Kidney (tissue), 14 donors: Measurements from ENCODE around the gene DAB1. TPM values are rescaled to one million over a fixed set of nuclear protein-coding genes. Genes with fewer than 3 reads are reported as not detected.

Experiments
- DNase-seq, 5 donors: peaks; one replicate each; pipeline ENCODE4 v3.0.0-alpha.2; 2013 to 2020
- FAIRE-seq: peaks from 2 replicates; lab custom pipeline; 2012; peaks lifted over from hg19 to GRCh38; lab: Jason Lieb, UNC
- H3K27ac ChIP-seq, 2 donors: one replicate each; pipeline ENCODE4 v1.7.0; 2013; ENCODE audit warnings: low read depth in 2 of 2, low read length in 2 of 2, inconsistent platforms in 1 of 2
- H3K27me3 ChIP-seq: one replicate; pipeline ENCODE4 v1.7.1; 2013; ENCODE audit warnings: low read length, inconsistent platforms; ENCODE audit not compliant: control insufficient read depth, insufficient read depth
- H3K36me3 ChIP-seq, 3 donors: one replicate each; pipeline versions ENCODE4 v1.7.0 to v1.7.1; 2013; ENCODE audit warnings: low read length in 3 of 3, control low read depth in 1 of 3, inconsistent platforms in 1 of 3; ENCODE audit not compliant: insufficient read depth in 3 of 3, control insufficient read depth in 2 of 3
- H3K4me1 ChIP-seq, 3 donors: one replicate each; pipeline versions ENCODE4 v1.7.0 to v1.7.1; 2013; ENCODE audit warnings: low read length in 3 of 3, inconsistent platforms in 1 of 3, low read depth in 1 of 3; ENCODE audit not compliant: control insufficient read depth in 2 of 3, insufficient read depth in 2 of 3
- H3K4me3 ChIP-seq, 3 donors: one replicate each; pipeline versions ENCODE4 v1.7.0 to v1.8.1; 2013; ENCODE audit warnings: low read length in 3 of 3, control low read depth in 1 of 3, inconsistent platforms in 1 of 3
- H3K9ac ChIP-seq, 3 donors: one replicate each; pipeline versions ENCODE4 v1.7.0 to v1.7.1; 2013; ENCODE audit warnings: low read length in 3 of 3, control low read depth in 1 of 3, inconsistent platforms in 1 of 3
- H3K9me3 ChIP-seq, 3 donors: one replicate each; pipeline versions ENCODE4 v1.7.0 to v1.7.1; 2013; ENCODE audit warnings: low read length in 3 of 3, control low read depth in 1 of 3, inconsistent platforms in 1 of 3; ENCODE audit not compliant: control insufficient read depth in 2 of 3, insufficient read depth in 1 of 3
- intact Hi-C: fragments of 100-400 bp; cut with DNase I; formaldehyde crosslinking; loops from one replicate; pipeline ENCODE4 v1.11.1; 2022
- polyA plus RNA-seq: library from polyadenylated mRNA; stranded (reverse); fragments of 350-450 nt; fragmentation: Illumina TruSeq; extraction: RNeasy Lipid Tissue Mini Kit (QIAGEN cat#74804); gene quantifications from one replicate; pipeline ENCODE4 v1.2.3, GENCODE V29; 2014; ENCODE audit warnings: low read depth, low replicate concordance; ENCODE audit not compliant: insufficient read depth
- total RNA-seq: library from RNA; stranded (reverse); fragmentation: NEBNext Ultra II Directional; extraction: Animal tissue kit (Norgen Biotek cat#: 25700); gene quantifications from one replicate; pipeline ENCODE4 v1.2.1, GENCODE V29; 2021
- TF ChIP-seq, protein P1 (sequence below): IDR thresholded peaks from 3 replicates; pipeline ENCODE4 v1.5.1; 2012; ENCODE audit warnings: mild to moderate bottlenecking, moderate library complexity, borderline replicate concordance; ENCODE audit not compliant: insufficient read depth; ENCODE audit errors: extremely low read depth
- donor health status: control.
- donor health status: control.
- donor health status: control.
- donor health status: control.
- donor health status: control.
- donor health status: DM: yes; HTN: yes; CAD: no.
- donor health status: Normal renal cell carcinoma (clear cell type).

The DAB1 gene
- total and polyA plus RNA-seq, 2 donors from 2014 or later, result 2.3 TPM; not detected in 1

DNA sequence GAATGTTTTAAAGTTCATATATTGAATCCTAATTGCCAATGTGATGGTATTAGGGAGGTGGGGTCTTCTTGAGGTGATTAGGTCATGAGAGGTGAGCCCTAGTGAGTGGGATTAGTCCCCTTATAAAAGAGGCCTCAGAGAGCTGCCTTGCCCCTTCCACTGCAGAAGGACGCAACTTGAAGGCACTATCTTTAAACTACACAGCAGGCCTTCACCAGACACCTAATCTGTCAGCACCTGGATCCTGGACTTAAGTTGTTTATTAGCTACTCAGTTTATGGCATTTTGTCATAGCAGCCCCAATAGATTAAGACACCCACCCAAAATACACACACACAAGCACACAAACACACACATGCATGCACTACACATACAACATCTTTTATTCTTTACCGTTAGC lies 61.4 kb downstream of the DAB1 start:
- DNase-seq (no peak), FAIRE-seq (no peak)
- no peak overlapping the region for H3K9ac ChIP-seq
- peaks cover 0 to 3% (median 0%) of the 10 kb centered on the region in 3 donors for H3K9me3 ChIP-seq
- H3K36me3 ChIP-seq, result no peaks in the 10 kb centered on the region
- H3K27me3 ChIP-seq, result no peaks in the 10 kb centered on the region
- intact Hi-C loops, result no loop called here
- H3K27ac ChIP-seq, result no peak overlapping the region
- no peak overlapping the region for H3K4me3 ChIP-seq
- TF ChIP-seq, protein P1, sequence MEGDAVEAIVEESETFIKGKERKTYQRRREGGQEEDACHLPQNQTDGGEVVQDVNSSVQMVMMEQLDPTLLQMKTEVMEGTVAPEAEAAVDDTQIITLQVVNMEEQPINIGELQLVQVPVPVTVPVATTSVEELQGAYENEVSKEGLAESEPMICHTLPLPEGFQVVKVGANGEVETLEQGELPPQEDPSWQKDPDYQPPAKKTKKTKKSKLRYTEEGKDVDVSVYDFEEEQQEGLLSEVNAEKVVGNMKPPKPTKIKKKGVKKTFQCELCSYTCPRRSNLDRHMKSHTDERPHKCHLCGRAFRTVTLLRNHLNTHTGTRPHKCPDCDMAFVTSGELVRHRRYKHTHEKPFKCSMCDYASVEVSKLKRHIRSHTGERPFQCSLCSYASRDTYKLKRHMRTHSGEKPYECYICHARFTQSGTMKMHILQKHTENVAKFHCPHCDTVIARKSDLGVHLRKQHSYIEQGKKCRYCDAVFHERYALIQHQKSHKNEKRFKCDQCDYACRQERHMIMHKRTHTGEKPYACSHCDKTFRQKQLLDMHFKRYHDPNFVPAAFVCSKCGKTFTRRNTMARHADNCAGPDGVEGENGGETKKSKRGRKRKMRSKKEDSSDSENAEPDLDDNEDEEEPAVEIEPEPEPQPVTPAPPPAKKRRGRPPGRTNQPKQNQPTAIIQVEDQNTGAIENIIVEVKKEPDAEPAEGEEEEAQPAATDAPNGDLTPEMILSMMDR, result no peak
- H3K4me1 ChIP-seq, result no peaks in the 10 kb centered on the region

DNA sequence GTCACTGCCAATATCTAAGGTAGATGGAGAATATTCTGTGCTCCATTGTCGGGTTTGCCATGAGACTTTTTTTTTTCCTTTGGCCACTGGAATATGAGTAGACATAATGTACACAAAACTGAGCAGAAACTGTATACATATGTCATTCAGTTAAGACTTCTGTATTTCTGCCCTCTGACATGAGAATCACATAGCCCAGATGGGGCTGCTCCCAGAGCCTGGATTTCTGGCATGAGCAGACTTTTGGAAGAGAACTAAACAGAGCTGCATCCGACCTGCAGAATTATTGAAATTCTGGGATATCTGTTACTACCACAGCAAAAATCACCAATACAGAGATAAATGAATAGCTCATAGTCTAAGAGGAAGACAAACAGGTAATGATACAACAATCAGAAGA lies 62.3 kb downstream of the DAB1 start:
- H3K9ac ChIP-seq, result no peak overlapping the region
- no peak overlapping the region for H3K4me3 ChIP-seq
- TF ChIP-seq, protein P1, result no peak
- FAIRE-seq (no peak), DNase-seq (no peak)
- intact Hi-C loops, result no loop called here
- no peaks in the 10 kb centered on the region for H3K4me1 ChIP-seq
- H3K9me3 ChIP-seq, result peaks cover 0 to 3% (median 0%) of the 10 kb centered on the region in 3 donors
- H3K36me3 ChIP-seq, result no peaks in the 10 kb centered on the region
- H3K27ac ChIP-seq, result no peak overlapping the region
- no peaks in the 10 kb centered on the region for H3K27me3 ChIP-seq

DNA sequence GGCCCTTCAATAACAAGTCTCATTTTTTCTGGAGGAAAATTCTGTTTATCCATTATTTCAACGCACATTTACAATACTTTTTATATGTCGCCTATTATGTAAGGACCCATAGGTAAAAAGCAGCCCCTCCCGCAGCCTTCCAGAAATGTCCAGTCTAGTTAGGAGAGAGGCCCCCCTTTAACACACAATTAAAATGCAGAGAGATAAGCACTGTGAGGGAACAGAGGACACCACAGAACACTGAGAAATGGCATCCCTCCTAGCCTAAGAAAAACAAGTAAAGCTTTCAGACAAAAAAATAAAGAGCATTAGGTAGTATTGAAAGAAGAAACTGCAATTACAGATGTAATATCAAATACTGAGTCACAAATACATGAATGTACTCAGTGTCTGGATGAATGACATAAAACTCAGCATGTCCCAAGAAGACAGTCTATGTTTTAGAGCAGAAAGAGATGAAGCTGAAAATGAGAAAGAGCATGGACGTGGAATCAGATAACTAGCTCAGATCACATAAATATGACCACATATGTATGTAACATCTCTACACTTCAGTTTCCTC lies 62.9 kb downstream of the DAB1 start:
- Histone ChIP-seq H3K9ac (no peak overlapping the region), H3K27me3 (no peaks in the 10 kb centered on the region), H3K4me1 (no peaks in the 10 kb centered on the region), H3K27ac (no peak overlapping the region), H3K9me3 (peaks cover 0 to 3% (median 0%) of the 10 kb centered on the region in 3 donors), H3K4me3 (no peak overlapping the region), H3K36me3 (no peaks in the 10 kb centered on the region)
- intact Hi-C loops, result no loop called here
- FAIRE-seq (no peak), DNase-seq (no peak)
- TF ChIP-seq, protein P1, result no peak

DNA sequence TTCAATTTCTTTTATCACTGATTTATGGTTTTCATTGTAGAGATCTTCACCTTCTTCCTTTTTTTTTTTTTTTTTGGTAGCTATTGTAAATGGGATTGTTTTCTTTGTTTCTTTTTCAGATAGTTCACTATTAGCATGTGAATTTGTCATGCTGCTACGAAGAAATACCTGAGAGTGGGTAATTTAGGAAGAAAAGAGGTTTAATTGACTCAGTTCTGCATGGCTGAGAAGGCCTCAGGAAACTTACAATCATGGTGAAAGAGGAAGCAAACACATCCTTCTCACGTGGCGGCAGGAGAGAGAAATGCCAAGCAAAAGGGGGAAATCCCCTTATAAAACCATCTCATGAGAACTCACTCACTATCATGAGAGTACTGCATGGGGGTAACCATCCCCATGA lies 66.4 kb downstream of the DAB1 start:
- H3K4me3 ChIP-seq, result no peak overlapping the region
- H3K27me3 ChIP-seq, result no peaks in the 10 kb centered on the region
- peaks cover 0 to 3% (median 0%) of the 10 kb centered on the region in 3 donors for H3K9me3 ChIP-seq
- H3K36me3 ChIP-seq, result no peaks in the 10 kb centered on the region
- no peak overlapping the region for H3K27ac ChIP-seq
- FAIRE-seq (no peak), DNase-seq (no peak)
- TF ChIP-seq, protein P1, result no peak
- H3K9ac ChIP-seq, result no peak overlapping the region
- no peaks in the 10 kb centered on the region for H3K4me1 ChIP-seq
- intact Hi-C loops, result no loop called here
